GM19324 (cell line): Measurements from ENCODE around the gene HOXB6.

ENCODE experiments used
- ATAC-seq: cut with Tn5 transposase; IDR thresholded peaks from one replicate; pipeline ENCODE4 v1.9.1; 2021; ENCODE audit warnings: mild to moderate bottlenecking, moderate library complexity; ENCODE audit not compliant: unreplicated experiment, low FRiP score

The HOXB6 gene

GRCh38 chr17:48624118-48624517 lies 19.3 kb upstream of the HOXB6 start:
- no peak for ATAC-seq

DNA sequence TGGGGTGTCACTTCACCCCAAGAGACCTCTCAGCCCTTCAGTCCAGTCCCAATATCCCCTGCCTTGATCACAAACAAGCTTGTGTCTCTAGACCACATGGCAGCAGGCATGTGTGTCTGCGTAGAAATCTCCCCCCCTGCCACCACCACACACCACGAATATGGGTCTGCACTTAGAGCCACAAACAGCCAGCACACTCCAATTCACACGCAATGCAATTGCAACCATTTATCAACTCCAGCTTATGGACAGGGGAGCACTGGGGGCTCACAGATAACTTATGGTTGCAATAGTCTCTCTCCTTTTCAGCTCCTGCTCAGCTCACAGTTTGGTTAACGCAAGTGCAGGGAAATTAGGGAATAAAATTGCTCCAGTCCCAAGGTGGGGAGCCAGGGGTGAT lies 18.8 kb upstream of the HOXB6 start:
- no peak for ATAC-seq

- ATAC-seq, result no peak
Observed at GRCh38 chr17:48622857-48623256, 18.1 kb upstream of the HOXB6 start.

DNA sequence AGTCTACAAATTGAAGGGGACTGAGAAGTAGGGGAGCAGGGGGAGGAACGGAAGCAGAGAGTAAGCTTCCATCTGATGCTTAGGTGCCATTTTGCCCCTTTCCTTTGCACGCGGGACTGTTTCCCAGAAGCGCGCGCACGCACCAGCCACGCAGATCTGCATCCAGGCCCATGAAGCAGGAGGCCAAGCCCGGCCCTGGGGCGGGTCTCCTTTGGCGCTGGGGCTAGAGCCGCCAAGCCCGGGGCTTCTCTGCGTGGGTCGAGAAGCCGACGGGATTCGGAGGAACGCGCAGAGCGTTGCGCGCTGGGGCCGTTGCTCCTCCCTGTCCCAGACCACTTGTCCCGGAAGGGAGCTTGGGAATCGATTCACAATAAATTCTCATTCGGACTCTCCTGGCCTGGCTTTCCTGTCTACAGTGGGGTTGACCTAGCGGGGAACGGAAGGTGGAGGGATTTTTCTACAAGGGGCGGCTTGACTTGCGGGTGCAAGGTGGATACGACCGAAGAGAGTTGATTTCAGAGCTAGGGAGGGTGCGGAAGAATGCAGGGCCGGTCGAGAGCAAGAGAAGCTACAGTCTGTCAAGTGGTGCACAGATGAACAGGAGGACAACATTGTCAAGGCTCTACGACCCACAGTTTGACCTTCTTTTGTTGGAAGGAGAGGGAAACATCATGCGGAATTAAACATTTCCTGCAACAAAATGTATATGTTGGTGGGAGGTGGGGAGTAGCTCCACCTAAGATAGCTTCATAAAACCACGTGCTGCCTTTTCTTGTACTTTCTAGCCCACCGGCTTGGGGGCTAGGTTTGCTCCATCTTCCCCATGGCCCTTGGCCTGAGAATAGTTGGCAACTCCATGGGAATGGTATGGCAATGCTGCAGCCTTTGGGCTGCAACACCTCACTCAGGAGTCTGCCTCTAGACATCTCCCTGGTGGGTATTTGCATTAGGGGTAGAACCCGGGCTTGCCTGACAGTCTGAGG lies 16.9 kb upstream of the HOXB6 start:
- no peak for ATAC-seq

GRCh38 chr17:48620461-48621139 lies 15.8 kb upstream of the HOXB6 start:
- no peak for ATAC-seq

DNA sequence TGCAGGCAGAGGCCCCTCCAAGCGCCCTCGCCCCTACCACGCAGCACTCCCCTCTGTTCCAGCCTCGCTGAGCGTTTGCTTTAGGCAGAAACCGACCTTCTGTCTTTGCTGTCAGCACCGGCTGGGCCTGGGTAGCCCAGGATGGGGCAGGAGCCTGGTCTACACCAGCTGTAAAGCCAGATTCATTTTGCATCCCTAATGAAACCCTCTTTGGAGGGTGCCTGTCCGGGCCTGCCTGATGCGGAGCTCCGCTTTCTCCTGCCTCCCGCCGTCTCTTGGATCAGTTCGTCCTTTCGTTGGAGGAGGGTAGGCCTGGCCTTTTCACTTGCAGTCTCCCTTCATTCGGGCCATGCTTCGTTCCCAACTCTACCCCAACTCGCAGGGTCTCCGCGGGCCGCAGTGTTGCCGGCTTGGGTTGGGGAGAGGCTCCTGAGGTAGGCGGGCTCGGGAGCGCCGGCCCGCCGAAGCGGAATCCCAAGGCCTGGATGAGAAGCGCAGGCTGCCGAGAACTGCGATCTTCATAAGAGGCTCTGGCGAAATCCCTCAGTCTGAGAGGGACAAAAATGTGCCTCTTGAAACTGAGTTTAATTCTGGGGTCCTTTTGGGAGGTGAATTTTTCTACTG lies 15.2 kb upstream of the HOXB6 start:
- ATAC-seq, result no peak

DNA sequence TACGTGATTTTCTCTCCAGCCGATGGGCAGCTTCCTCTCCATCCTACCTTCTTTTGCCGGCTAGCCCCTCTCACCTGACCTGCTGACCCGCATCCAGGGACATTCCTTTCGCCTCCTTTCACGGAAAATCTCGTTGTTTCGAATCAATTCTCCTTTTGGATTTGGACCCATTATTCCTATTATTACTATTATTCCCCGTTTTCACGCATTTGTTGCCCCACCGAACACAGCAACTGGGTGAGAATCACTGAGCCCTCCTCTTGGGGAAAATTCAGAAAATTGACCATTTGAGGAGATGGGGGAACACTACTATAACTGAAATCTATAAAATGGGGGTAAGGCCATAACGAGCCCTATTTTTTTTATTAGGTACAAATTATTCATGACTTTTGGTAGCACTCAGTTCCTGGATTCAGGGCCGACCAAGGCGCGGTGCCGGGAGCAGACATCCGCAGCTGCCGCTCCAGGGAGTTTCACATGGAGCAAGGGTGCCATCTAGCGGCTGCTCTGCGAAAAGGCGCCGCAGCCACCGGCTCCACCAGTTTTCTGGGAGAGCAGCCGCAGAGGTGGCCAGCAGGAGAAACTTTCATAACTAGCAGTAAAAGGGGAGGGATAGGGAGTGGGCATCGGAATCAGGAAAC lies 13.6 kb upstream of the HOXB6 start:
- ATAC-seq, result no peak

DNA sequence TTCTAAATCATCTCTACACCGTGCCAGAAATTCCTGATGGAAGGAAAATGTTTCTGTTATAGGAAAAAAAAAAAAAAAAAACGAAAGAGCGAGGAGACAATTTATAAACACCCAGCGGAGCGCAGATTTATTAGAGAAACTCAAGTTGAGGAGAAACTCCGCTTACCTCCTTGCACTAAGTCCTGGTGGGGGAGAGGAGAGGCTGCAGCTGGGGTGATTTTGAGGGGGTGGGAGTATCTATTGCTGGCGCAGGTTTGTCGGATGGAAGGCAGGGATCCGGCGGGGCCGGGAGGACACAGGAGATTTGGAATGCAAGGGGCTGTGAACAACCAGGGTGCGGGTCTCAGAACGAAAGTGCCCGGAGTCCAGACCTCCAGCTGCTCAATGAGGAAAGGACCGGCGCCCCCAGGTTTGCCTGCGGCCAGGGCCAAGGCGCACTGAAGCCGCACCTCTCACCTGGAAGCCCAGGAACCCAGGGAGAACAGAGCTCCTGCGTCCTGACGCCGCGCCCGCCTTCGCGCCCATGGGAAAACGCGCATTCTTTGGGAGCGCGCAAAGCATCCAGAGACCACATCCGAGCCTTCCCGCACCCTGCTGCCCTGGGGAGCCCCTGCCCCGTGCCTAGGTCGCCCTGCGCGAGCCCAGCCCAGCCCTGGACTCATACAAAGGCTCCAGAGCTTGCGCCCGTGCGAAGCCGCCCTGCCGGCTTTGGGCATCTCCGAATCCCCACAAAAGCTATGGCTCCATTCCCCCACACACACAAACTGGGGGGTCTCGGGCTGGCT lies 12.9 kb upstream of the HOXB6 start:
- ATAC-seq, result no peak

GRCh38 chr17:48616717-48617470 lies 12.1 kb upstream of the HOXB6 start:
- no peak for ATAC-seq

GRCh38 chr17:48615963-48616716 lies 11.4 kb upstream of the HOXB6 start:
- no peak for ATAC-seq

GRCh38 chr17:48615047-48615962 lies 10.5 kb upstream of the HOXB6 start, which contains the start of gene HOXB8:
HOXB8 (minus strand) TSS chr17:48615292; CDS start chr17:48614704, 588 bp downstream.
- no peak for ATAC-seq

GRCh38 chr17:48613862-48614694 lies 9.3 kb upstream of the HOXB6 start:
- ATAC-seq, result no peak

- no peak for ATAC-seq
Observed at GRCh38 chr17:48612854-48613691, 8.3 kb upstream of the HOXB6 start.

DNA sequence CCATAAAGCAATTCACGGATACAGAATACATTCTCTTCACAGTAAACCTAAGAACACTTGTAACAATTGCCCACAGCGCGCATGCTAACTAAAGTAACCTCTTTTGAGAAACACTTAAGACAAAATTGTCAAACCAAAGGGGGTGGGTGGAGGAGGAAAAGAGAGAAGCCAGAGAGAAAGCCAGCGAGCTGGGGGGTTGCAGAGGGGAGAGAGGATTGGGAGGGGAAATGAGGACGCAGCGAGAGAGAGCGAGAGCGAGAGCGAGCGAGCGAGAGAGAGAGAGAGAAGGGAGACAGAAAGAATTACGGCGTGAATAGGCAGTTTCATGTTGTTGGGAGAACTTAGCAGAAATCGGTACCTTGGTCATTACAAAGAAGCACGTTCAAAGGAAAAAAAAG lies 7.7 kb upstream of the HOXB6 start:
- no peak for ATAC-seq

- ATAC-seq, result no peak
Observed at GRCh38 chr17:48611681-48612455, 7.1 kb upstream of the HOXB6 start.
